ENCODE data around the gene MROH7.

MROH7 gene

DNA sequence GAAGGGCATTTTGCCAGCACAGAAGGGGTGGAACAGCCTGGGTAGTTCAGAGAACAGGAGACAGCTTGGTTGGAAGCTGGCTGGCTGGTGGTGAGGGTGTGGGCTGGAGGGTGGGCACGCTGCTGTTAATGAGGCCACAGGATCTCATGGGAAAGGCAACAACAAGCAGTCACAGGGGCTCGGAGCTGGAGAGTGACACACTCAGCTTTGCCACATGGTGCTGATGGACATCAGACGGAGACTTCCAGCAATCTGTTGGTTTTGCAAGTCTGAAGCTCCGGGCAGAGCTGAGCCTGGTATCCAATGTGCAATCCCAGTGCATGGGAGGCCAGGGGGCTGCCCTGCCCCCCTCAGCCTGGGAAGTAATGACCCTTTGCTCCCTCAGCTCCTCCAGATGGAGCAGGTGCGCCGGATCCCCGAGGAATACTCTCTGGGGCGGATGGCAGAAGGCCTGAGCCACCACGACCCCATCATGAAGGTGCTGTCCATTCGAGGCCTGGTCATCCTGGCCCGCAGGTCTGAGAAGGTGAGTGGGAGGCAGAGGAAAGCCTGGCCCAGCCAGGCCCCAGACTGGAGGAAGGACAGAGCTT is 58.4 kb downstream of the MROH7 start:
- no peak for FAIRE-seq

- no peak for FAIRE-seq
Measured at GRCh38 chr1:54701066-54701465, 59.5 kb downstream of the MROH7 start.

- FAIRE-seq: no peak
Measured at GRCh38 chr1:54701996-54702395, 60.4 kb downstream of the MROH7 start.

- FAIRE-seq: no peak
Measured at GRCh38 chr1:54703471-54703870, 61.9 kb downstream of the MROH7 start.

GRCh38 chr1:54705153-54705552 is 63.6 kb downstream of the MROH7 start:
- FAIRE-seq: no peak

- FAIRE-seq: no peak
Measured at GRCh38 chr1:54706419-54706818, 64.8 kb downstream of the MROH7 start.

GRCh38 chr1:54708385-54708784 is 66.8 kb downstream of the MROH7 start:
- no peak for FAIRE-seq

DNA sequence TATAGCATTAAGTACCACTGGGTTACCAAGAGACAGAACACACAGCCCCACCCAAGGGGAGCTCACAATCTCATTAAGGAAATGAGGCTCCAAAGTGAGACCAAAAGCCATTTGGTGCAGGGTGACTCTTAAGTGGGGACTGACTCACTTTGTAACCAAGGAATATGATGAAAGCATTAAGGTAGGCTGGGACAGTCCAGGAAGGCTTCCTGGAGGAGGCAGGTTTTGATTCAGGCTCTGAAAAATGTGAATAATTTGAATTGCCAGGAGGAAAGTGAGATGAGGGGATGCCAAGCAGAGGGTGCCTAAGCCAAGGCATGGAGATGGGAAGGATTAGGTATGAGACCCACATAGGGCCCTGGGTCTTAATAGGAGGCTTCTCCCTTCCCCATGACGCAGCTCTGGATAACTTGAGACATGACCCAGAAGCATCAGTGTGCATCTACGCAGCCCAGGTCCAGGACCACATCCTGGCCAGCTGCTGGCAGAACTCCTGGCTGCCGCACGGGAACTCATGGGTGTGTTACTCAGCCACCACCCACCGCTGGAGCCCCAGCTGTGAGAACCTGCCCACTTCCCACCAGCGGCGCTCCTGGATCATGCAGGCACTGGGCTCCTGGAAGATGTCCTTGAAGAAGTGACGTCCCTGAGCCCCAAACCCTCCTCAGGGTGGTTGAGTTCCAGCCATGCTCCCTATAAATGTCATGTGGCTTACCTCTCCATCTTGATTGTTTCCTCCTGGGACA is 68.1 kb downstream of the MROH7 start:
- no peak for FAIRE-seq

- no peak for FAIRE-seq
Measured at GRCh38 chr1:54710434-54710833, 68.8 kb downstream of the MROH7 start.

- FAIRE-seq: no peak
Measured at GRCh38 chr1:54710841-54711240, 69.3 kb downstream of the MROH7 start.

GRCh38 chr1:54711536-54711935 is 70.0 kb downstream of the MROH7 start:
- no peak for FAIRE-seq

DNA sequence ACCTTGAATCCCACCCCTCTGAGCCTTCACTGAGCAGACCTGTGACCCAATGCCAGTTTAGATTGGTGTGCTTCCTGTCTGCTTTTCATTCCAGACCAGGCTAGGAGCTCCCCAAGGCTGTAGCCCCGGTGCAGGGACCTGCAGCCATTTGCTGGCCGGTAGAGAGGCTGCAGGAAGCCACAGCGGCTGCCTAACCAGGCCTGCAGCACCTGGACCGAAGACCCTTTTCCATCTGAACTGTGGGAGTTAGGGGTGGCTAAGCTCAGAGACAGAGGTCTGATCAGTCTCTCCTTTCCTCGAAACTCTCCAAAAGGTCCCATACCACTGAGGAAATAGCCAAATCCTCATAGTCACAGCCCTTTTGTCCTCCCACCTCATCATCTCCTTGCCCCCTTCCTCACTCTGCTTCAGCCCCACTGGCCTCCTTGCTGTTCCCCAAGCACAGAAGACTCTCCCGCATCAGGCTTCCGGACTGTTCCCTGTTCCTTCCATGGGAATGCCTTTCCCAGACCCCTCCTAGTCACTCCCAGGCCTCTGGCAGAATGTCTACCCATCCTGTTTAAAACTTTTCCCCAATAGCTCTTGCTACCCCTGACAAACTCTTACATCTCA is 73.4 kb downstream of the MROH7 start:
- no peak for FAIRE-seq

- FAIRE-seq: no peak
Measured at GRCh38 chr1:54715493-54716298, 74.1 kb downstream of the MROH7 start, which contains the start of gene TTC4. Gene TTC4, plus strand, starts transcription at chr1:54715861. Its CDS starts 48 bp downstream, at chr1:54715909.

- no peak for FAIRE-seq
Measured at GRCh38 chr1:54716299-54717047, 74.9 kb downstream of the MROH7 start.

GRCh38 chr1:54721719-54722118 is 80.1 kb downstream of the MROH7 start:
- no peak for FAIRE-seq

DNA sequence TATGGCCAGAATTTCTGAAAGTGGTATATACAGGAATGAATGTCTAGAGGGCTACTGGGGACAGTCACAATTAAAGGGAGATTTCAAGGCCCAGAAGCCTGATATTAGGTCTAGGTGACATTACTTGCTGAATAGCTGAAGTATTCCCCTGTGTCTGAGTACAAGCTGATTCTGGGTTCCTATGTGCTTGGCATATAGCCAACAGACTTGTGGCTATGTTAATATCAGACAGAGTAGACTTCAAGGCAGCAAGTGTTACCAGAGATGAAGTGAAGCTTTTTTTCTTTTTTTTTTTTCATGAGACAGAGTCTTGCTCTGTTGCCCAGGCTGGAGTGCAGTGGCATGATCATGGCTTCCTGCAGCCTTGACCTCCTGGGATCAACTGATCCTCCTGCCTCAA is 82.4 kb downstream of the MROH7 start:
- FAIRE-seq: no peak

GRCh38 chr1:54724771-54725170 is 83.2 kb downstream of the MROH7 start:
- FAIRE-seq: no peak

DNA sequence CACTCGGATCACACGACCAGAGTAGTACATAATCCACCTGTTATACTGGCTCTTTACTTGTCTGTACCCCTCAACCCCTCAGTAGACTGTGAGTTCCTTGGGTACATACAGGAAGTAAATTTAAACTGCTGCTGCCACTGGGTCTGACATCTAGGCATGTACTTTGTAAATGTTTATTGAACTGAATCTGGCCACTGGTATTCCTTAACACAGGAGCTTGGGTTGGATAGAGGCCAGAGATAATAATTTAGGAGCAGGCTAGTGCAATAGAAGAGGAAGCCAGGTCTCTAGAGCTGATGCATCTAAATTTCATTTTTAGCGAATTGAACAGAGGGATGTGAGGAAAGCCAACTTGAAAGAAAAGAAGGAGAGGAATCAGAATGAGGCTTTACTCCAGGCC is 86.4 kb downstream of the MROH7 start:
- no peak for FAIRE-seq

- FAIRE-seq: no peak
Measured at GRCh38 chr1:54736685-54737084, 95.1 kb downstream of the MROH7 start.

GRCh38 chr1:54738244-54738643 is 96.7 kb downstream of the MROH7 start:
- FAIRE-seq: no peak

GRCh38 chr1:54741531-54741930 is 99.9 kb downstream of the MROH7 start:
- FAIRE-seq: no peak

DNA sequence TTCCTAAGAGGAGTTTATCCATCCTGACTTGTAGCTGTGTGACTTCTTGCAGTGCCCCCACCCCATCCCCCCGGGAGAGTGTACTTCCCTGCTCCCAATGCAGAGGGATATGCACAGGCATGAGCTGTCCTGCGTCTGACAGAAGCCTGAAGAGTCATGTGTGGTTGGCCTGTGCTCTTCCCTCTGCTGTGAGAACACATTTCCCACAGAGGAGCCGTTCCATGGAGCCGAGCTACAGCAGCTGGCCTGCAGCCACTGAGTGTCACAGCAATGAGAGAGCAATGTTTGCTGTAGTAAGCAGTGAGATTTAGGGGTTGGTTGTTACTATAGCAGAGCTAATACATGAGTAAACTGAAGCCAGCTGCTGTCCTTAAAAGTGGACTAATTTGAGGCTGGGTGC is 100.7 kb downstream of the MROH7 start:
- FAIRE-seq: no peak

Data from TTC549 (cell line).